KOPT-K1 (cell line): ENCODE results near the gene RBM10.

ENCODE experiments used
- H3K27ac ChIP-seq: fragments of 200-600 bp; sonication (generic); 2 replicates; pipeline ENCODE4 v1.5.1; 2016; ENCODE audit warnings: antibody characterized with exemption, mild to moderate bottlenecking, low read depth, low read length; ENCODE audit not compliant: poor library complexity, severe bottlenecking
- H3K36me3 ChIP-seq: fragments of 200-600 bp; sonication (generic); 2 replicates; pipeline ENCODE4 v1.5.1; 2017; ENCODE audit warnings: antibody characterized with exemption, mild to moderate bottlenecking, low read length, moderate library complexity; ENCODE audit not compliant: insufficient read depth
- H3K9me3 ChIP-seq: fragments of 200-600 bp; sonication (generic); 2 replicates; pipeline ENCODE4 v1.5.1; 2017; ENCODE audit warnings: antibody characterized with exemption, low read length, mild to moderate bottlenecking; ENCODE audit not compliant: insufficient read depth, poor library complexity, severe bottlenecking

The RBM10 gene

GRCh38 chrX:47143894-47144625 lies 961 bp upstream of the RBM10 start:
- H3K36me3 ChIP-seq, result peaks cover 43% of the 10 kb centered on the region
- peak overlapping the region; percentile 94 for H3K27ac ChIP-seq
- peaks cover 4% of the 10 kb centered on the region for H3K9me3 ChIP-seq

- peak overlapping the region; percentile 94 for H3K27ac ChIP-seq
- peaks cover 42% of the 10 kb centered on the region for H3K36me3 ChIP-seq
- H3K9me3 ChIP-seq, result peaks cover 4% of the 10 kb centered on the region
These were observed 537 bp downstream of the RBM10 start for GRCh38 chrX:47145395-47146120.

GRCh38 chrX:47146121-47146935 lies 1.3 kb downstream of the RBM10 start:
- H3K36me3 ChIP-seq, result peaks cover 45% of the 10 kb centered on the region
- peak overlapping the region; percentile 94 for H3K27ac ChIP-seq
- H3K9me3 ChIP-seq, result peaks cover 4% of the 10 kb centered on the region

GRCh38 chrX:47146936-47147859 lies 2.2 kb downstream of the RBM10 start:
- peak overlapping the region; percentile 94 for H3K27ac ChIP-seq
- peaks cover 4% of the 10 kb centered on the region for H3K9me3 ChIP-seq
- peaks cover 48% of the 10 kb centered on the region for H3K36me3 ChIP-seq

- peaks cover 56% of the 10 kb centered on the region for H3K36me3 ChIP-seq
- H3K27ac ChIP-seq, result no peak overlapping the region
- H3K9me3 ChIP-seq, result peaks cover 4% of the 10 kb centered on the region
These were observed 3.9 kb downstream of the RBM10 start for GRCh38 chrX:47148946-47149345.

GRCh38 chrX:47151435-47151834 lies 6.4 kb downstream of the RBM10 start:
- no peak overlapping the region for H3K27ac ChIP-seq
- peaks cover 78% of the 10 kb centered on the region for H3K36me3 ChIP-seq
- peaks cover 4% of the 10 kb centered on the region for H3K9me3 ChIP-seq

- Histone ChIP-seq H3K27ac (no peak overlapping the region), H3K36me3 (peaks cover 73% of the 10 kb centered on the region)
These were observed 11.8 kb downstream of the RBM10 start for GRCh38 chrX:47156611-47157520.

GRCh38 chrX:47158131-47158530 lies 13.1 kb downstream of the RBM10 start:
- Histone ChIP-seq H3K36me3 (peaks cover 74% of the 10 kb centered on the region), H3K27ac (no peak overlapping the region), H3K9me3 (no peaks in the 10 kb centered on the region)

More at GRCh38 chrX:47156611-47157520, 11.8 kb downstream of the RBM10 start:
- no peaks in the 10 kb centered on the region for H3K9me3 ChIP-seq

GRCh38 chrX:47158781-47159180 lies 13.8 kb downstream of the RBM10 start:
- Histone ChIP-seq H3K9me3 (no peaks in the 10 kb centered on the region), H3K27ac (no peak overlapping the region), H3K36me3 (peaks cover 72% of the 10 kb centered on the region)

GRCh38 chrX:47160781-47161180 lies 15.8 kb downstream of the RBM10 start:
- peaks cover 68% of the 10 kb centered on the region for H3K36me3 ChIP-seq
- no peaks in the 10 kb centered on the region for H3K9me3 ChIP-seq
- H3K27ac ChIP-seq, result no peak overlapping the region

GRCh38 chrX:47162927-47163583 lies 18.0 kb downstream of the RBM10 start:
- Histone ChIP-seq H3K9me3 (no peaks in the 10 kb centered on the region), H3K36me3 (peaks cover 45% of the 10 kb centered on the region), H3K27ac (no peak overlapping the region)

GRCh38 chrX:47164420-47164819 lies 19.4 kb downstream of the RBM10 start:
- peaks cover 44% of the 10 kb centered on the region for H3K36me3 ChIP-seq
- H3K27ac ChIP-seq, result no peak overlapping the region
- H3K9me3 ChIP-seq, result no peaks in the 10 kb centered on the region

GRCh38 chrX:47166126-47166525 lies 21.1 kb downstream of the RBM10 start:
- no peaks in the 10 kb centered on the region for H3K9me3 ChIP-seq

More at GRCh38 chrX:47166126-47166525, 21.1 kb downstream of the RBM10 start:
- H3K36me3 ChIP-seq, result peaks cover 56% of the 10 kb centered on the region
- H3K27ac ChIP-seq, result no peak overlapping the region
